Measurements from ENCODE around the gene HMGB4.

DNA sequence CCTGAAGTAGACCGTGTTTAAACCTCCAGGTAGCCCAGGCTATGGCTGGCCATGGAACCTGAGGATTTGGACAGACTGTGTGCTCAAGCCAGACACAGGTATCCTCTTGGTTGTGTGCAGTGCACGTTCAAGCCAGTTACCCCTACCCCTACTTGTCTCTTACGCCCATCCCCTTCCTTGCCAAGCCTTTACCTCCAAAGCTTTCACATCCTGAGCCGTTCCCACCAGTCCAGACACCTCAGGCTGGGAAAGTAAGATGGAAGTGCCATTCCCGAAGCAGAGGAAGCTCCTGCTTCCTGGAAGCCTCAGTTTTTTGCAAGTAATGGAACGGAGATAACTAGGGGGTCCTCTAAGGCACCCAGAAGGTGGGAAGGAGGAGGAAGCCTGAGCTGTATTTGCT is 41.5 kb upstream of the HMGB4 start:
- TF ChIP-seq, protein P1, sequence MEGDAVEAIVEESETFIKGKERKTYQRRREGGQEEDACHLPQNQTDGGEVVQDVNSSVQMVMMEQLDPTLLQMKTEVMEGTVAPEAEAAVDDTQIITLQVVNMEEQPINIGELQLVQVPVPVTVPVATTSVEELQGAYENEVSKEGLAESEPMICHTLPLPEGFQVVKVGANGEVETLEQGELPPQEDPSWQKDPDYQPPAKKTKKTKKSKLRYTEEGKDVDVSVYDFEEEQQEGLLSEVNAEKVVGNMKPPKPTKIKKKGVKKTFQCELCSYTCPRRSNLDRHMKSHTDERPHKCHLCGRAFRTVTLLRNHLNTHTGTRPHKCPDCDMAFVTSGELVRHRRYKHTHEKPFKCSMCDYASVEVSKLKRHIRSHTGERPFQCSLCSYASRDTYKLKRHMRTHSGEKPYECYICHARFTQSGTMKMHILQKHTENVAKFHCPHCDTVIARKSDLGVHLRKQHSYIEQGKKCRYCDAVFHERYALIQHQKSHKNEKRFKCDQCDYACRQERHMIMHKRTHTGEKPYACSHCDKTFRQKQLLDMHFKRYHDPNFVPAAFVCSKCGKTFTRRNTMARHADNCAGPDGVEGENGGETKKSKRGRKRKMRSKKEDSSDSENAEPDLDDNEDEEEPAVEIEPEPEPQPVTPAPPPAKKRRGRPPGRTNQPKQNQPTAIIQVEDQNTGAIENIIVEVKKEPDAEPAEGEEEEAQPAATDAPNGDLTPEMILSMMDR (IDR thresholded peaks at IDR 0.05; ENCODE audit: poor library complexity, severe bottlenecking), result no peak
- no peak for TF ChIP-seq EP300 (conservative IDR thresholded peaks at IDR 0.05; ENCODE audit: poor library complexity, severe bottlenecking)
- TF ChIP-seq, protein P2, sequence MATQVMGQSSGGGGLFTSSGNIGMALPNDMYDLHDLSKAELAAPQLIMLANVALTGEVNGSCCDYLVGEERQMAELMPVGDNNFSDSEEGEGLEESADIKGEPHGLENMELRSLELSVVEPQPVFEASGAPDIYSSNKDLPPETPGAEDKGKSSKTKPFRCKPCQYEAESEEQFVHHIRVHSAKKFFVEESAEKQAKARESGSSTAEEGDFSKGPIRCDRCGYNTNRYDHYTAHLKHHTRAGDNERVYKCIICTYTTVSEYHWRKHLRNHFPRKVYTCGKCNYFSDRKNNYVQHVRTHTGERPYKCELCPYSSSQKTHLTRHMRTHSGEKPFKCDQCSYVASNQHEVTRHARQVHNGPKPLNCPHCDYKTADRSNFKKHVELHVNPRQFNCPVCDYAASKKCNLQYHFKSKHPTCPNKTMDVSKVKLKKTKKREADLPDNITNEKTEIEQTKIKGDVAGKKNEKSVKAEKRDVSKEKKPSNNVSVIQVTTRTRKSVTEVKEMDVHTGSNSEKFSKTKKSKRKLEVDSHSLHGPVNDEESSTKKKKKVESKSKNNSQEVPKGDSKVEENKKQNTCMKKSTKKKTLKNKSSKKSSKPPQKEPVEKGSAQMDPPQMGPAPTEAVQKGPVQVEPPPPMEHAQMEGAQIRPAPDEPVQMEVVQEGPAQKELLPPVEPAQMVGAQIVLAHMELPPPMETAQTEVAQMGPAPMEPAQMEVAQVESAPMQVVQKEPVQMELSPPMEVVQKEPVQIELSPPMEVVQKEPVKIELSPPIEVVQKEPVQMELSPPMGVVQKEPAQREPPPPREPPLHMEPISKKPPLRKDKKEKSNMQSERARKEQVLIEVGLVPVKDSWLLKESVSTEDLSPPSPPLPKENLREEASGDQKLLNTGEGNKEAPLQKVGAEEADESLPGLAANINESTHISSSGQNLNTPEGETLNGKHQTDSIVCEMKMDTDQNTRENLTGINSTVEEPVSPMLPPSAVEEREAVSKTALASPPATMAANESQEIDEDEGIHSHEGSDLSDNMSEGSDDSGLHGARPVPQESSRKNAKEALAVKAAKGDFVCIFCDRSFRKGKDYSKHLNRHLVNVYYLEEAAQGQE (IDR thresholded peaks at IDR 0.05; ENCODE audit: borderline replicate concordance), result no peak
- no peak for TF ChIP-seq RAD21 (conservative IDR thresholded peaks at IDR 0.05)

Data from neural cell (in vitro differentiated cells).